Measurements from ENCODE around the gene EBF4.
"Not testable (repeated sequence)": the region's sequence is repeated elsewhere in the genome, so short reads cannot be mapped to it uniquely, and the experiment has no call there.

EBF4 gene

DNA sequence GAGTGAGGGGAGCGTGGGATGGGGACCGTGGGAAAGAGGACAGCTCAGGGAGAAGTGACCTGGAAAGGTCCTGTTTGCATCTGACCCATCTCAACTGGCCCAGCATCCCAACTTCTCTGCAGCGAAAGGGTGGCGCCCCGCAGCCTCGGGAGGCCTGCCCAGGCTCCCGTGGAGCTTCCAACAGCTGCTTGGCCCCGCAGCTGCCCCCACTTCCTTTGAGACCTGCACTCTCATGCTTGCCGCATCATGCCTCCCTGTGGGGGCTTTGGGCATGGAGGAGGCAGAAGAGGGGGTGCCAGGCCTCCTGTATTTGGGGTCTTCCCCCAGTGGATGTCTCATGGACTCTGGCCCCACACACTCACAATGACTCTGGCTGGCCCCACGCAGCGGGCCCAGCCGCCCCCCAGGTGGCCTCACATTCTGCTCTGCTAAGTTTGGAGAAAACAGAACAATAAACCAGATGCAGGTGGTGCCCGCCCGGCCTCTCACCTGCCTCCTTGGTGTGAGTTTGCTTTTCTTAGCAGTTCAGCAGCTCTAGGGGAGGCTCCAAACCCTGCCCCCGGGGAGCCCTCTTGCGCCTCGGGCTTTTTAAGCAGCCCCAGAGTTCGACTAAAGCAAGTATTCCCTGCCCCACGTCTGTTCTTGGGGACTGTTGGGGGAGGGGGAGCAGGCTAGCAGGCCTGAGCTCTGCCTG, 67.2 kb downstream of the EBF4 start:
- no peak for DNase-seq

DNA sequence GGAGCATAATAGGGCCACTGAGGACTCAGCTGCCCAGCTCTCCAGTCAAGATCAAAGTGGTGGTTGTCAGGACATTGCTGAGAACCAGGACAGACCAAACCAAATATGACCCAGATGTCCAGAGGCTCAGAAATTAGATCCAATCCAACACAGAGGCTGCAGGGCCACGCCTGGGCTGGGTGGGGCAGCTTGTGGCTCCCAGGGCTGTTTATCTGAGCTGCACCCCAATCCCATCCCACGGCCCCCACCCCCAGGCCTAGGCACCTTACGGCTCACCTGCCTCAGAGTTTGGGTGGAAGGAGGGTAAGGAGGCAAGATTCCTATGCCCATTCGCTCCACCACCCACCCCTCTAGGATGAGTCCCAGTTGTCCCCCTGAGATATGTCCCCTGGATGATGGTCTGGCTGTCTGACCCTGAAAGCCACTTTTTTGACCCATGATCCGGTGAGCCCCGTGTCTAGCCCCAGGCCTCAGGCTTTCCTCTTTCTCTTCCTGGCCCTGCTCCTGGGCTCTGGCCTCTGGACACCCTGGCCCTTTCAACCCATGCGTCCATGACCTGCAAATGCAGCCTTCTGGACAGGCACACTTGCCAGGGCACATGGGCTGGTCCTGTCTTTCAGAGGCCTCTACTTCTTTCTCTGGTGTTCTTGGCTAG, 67.8 kb downstream of the EBF4 start:
- no peak for DNase-seq

DNA sequence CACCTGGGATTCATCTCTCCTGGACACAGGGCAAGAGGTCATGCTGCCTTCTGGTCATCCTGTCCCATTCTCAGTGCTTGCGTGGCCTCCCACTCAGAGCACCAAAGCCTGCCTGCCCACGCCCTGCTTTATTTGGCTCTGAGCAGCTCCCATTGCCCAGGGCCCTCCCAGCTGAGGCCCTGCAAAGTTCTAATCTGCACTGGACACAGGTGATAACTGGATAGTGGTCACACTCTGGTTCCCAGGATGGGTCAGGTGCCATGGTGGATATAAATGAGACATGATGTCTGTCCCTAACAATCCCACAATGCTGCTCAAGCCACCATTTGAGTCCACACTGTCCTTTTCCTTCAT, 68.3 kb downstream of the EBF4 start:
- no peak for DNase-seq

DNA sequence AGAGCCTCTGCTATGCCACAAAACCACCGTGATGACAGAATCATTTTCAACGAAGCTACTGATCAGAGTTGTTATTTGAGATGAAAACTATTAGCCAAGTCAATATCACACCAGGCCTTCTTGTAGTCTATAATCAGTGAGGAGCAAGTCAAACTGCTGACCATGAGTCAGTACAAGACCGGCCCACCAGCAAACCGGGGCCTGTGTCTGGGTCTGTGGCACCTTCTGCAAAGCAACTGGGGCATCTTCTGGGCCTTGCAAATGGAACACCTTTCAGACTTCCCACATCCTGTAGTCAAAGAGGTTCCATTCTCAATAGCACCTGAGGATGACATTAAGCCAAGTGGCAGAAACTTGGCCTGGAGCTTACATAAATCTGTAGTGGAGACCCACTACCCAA, 69.3 kb downstream of the EBF4 start:
- no peak for DNase-seq

DNA sequence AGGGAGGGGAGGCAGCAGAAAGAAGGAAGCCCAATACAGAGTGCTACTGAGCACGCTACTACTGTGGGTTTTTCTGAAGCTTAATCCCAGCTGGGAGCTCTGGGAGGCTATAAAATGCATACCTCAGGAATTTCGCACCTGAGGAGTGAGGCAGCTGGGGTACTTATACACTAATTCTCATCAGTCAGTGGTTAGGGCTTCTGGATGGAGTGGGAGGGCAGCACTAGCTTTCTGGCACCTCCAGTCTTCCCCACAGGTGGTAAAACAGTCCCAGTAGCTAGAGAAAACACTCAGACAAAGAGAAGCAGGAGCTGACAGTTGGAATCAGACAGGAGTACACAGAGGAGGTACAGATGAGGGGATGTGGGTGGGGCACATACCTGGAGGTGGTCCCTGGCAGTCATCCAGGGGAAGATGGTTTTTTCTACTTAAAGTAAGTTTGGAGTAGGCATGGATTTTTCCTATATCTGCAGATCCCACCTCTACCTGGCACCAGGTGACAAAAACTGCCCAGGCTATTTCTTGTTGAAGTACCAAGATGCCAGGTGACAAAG, 70.1 kb downstream of the EBF4 start:
- DNase-seq, result no peak

DNA sequence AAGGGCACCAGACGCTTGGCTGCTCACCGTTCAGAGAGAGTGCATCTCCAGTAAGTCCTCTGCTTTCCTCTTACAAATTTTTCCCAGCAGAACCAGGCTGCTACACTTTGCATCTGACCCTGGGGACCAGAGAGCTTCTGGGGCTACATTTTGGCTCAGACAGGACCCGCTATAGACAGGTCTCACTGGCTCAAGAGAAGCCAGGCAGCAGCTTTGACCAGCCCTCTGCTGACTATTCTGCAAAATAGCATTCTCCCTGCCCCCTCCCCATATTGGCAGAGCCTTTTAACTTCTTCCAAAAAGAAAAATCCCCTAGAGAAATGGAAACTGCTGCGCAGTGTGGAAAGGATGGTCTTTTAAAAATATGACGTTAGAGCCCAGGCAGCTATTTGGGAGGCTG, 70.6 kb downstream of the EBF4 start:
- no peak for DNase-seq

DNA sequence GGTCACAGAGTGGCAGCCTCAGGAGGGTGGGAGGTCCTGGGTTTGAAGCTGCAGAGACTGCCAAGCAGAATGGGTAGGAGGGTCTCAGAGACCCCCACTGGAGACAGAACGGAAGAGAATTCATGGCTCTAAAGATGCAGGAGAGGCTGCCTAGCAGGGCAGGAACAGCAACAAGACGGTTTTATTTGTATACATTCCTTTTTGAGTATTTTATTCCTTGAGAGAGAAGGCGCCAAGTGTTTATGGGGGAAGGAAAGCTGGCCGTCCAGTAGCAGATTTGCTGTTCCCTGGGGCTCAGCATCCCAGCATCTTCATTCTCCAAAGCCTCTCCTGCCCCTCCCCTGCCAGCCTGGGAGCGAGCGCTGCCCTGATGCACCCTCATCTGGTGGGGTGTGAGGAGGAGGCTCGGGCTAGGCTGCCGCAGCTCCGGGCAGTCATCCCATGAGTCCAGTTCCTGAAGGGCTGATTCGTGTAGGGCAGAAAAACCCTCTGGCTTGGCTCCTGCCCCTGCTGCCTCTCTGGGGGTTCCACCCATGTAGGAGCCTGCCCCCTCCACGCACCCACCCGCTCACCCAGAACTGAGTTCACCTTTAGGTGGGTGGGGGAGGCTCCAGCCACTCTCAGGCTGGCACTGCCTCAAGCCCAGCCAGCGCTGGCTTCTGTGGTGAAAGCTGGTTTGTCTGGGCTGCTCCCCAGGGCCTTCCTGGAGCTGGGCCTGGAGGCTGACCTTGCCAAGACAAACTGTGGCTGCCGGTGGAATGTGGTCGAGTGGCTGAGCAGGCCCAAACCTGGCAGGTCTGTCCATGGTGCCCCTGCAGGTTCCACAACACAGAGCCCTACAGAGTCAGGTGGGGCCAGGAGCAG, 75.4 kb downstream of the EBF4 start:
- no peak for DNase-seq

DNA sequence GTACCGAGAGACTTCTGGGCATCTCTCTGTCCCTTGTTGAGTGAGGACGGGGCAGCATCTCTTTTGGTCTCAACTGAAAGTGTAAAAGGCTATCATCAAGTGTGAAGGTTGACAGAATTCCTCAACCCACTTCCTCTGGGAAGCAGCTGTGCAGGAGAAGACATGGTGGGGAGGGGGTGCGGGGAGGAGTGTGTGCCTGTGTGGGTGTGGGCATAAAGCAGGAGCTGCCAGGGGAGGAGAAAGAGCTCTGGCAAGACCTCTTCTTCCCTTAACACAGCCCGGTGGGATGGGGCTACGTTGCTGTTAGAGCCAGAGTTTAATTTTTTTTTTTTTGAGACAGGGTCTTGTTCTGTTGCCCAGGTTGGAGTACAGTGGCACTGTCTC, 76.0 kb downstream of the EBF4 start:
- no peak for DNase-seq

DNA sequence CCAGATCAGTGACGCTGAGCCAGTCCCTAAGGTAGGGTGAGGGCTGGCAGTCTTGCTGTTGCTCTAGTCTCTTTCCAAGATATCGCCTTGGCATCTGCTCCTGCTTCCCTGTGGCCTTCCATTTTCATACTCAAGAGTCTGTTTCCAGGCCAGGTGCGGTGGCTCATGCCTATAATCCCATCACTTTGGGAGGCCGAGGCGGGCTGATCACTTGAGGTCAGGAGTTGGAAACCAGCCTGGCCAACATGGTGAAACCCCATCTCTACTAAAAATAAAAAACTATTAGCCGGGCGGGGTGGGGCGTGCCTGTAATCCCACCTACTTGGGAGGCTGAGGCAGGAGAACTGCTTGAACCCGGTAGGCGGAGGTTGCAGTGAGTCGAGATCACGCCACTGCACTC, 77.5 kb downstream of the EBF4 start:
- DNase-seq, result not testable (repeated sequence)

DNA sequence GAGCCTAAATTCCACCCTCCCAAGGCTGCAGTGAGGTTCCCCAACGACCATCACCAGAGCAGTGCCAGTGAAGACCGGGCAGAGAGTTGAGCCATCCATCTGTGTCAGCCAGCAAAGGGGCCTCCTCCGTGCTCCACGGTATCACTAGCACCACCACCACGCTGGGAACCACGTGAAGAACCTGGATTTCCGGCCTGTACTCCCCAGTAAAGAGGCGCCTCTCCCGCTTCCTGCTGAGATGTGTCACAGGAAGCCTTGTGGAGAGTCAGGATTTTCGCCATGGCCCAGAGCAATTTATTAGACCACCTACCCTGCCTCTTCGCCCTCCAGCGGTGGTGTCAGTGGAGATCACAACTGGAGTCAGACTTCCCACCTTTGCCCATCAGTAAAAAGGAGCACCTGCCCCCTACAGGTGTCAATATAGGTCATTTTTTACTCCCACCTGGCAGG, 79.1 kb downstream of the EBF4 start:
- DNase-seq, result no peak

DNA sequence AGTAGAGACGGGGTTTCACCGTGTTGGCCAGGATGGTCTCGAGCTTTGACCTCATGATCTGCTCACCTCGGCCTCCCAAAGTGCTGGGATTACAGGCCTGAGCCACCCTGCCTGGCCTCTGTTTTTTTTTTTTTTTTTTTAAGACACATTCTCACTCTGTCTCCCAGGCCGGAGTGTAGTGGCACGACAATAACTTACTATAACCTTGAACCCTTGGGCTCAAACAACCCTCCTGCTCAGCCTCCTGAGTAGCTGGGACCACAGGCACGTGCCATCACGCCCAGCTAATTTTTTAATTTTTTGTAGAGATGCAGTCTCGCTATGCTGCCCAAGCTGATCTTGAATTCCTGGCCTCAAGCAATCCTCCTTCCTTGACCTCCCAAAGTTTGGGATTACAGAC, 81.2 kb downstream of the EBF4 start:
- no peak for DNase-seq

DNA sequence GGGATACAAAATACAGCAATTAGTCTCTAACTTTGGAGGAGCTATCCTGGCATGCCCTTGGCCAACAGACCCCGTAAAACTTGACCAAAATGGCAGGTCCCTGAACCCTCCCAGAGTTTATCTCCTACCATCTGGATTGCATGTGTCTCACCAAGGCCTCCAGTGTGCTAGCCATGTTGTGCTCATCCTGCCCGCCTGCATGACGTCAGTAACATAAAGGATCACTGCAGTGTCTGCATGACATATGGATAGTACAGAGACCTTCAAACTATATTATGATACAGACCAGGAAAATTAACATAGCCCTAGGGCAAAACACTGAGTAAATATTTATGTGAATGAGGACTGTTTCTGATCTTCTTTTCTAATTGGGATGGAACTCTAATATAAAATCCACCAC, 82.6 kb downstream of the EBF4 start:
- no peak for DNase-seq

DNA sequence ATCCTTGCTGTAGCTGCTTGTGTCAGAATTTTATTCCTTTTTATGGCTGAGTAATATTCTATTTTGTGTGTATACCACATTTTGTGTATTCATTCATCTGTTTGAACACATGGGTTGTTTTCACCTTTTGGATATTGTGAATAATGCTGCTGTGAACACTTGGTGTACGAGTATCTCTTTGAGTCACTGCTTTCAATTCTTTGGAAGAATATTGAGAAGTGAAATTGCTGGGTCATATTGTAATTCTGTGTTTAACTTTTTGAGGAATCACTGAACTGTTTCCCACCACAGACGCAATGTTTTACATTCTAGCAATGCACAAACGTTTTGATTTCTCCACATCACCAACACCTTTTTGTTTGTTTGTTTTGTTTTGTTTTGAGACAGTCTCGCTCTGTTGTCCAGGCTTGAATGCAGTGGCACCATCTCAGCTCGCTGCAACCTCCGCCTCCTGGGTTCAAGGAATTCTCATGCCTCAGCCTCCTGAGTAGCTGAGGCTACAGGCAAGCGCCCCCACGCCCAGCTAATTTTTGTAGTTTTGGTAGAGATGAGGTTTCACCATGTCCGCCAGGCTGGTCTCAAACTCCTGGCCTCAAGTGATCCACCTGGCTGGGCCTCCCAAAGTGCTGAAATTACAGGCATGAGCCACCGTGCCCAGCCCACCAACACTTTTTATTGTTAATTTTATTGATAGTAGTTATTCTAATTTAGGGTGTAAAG, 86.2 kb downstream of the EBF4 start:
- DNase-seq, result no peak

DNA sequence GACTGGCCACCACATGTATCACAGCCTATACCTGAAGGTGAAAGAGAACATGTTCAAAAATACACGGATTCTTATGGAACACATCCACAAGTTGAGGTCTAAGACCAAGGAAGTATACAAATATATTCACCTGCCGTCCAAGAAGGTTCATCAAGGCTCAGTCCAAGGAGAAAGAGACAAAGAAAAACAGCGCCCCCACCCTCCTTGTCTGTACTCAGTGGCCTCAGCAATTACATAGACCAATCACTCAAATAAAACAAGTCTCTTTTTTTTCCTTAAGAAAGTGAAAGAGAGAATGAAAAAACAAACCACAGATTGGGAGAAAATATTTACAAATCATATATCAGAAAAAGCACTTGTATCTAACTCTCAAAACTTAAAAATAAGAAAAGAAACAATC, 88.4 kb downstream of the EBF4 start:
- DNase-seq, result no peak

DNA sequence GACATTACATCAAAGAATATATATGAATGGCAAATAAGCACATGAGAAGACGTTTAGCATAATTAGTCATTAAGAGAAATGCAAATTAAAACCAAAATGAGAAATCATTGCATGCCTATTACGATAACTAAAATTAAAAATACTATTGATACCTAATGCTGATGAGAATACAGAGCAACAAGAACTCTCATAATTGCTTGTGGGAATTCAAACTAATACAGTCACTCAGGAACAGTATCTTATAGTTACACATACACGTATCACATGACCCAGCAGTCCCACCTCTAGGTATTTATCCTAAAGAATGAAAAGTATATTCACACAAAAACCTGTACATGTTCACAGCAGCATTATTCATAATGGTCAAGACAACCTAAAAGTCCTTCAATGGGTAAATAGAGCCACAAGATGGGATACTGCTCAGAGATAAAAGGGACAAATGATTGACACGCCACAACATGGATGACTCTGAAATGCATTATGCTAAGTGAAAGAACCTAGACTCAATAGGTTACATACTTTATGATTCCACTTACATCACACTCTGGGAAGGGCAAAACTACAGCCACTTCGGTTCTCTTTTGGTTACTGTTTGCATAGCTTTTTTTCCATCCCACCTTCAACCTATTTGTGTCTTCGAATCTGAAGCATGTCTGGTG, 91.5 kb downstream of the EBF4 start:
- no peak for DNase-seq

DNA sequence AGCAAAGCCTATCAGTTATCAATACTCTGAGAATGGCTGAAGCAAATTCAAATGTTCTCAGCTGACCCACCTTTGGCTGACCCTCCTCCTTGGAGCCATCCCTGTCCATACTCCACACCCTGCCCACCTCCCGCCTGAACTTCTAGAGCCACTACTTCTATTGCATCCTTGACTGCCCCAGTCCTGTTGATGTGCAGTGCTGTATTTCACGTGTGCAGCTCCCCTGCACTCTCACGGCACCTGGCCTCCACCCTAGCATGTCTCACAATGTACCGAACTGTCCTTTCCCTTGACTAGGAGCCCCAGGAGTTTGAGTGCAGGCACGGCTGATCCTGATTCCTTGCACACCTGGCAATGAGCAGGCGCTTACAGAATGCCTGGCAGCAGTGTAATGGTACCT, 100.9 kb downstream of the EBF4 start:
- DNase-seq, result no peak

DNA sequence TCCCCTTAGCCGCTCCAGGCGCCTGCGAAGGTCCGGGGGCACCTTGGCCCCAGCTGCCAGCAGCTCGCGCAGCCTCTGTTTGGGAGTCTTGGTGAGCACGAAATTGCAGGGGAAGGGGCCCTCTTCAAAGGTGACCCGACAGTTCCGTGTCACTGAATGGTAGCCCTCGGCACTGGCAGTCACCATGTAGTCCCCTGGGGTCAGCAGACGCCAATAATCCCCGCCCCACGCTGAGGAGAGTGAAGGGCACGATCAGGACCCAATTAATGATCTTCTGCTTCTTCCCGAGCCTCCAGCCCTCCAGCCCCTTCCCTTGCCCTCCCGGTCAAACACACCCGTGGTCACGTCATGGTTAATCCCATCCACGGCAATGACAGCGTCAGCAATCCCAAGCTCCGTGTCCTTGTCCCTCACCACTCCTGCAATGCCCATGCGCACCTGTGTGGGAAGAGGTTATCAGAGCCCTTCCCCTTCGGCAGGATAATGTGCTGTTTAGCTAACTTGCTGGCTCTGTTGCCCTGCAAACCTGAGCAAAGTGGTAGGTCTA, 101.7 kb downstream of the EBF4 start:
- no peak for DNase-seq

DNA sequence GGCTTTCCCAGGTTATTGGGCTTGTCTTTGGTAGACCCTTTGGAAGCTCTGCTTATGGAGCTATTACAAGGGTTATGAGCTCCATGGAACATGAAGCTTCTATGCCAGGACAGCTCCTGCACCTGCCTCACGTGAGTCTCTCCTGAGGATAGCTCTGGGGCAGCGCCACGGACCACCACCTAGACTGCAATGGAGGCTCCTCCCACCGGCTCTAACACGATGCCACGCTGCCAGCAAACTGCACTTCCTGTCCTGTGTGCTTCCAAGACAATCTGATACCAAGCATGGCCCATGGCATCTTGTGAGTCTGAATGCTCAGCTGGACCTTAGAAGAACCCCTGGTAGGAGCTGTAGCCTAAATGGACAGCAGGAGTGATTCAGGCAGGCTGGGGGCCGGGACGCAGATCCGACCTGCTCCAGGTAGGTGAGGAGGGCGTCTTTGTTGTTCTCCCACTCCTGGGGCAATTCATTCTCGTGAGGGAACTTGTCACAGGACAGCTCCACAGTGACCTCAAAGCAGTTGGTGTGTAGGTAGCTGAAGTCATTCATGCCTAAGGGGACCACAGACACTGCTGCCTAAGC, 102.4 kb downstream of the EBF4 start:
- DNase-seq, result no peak

DNA sequence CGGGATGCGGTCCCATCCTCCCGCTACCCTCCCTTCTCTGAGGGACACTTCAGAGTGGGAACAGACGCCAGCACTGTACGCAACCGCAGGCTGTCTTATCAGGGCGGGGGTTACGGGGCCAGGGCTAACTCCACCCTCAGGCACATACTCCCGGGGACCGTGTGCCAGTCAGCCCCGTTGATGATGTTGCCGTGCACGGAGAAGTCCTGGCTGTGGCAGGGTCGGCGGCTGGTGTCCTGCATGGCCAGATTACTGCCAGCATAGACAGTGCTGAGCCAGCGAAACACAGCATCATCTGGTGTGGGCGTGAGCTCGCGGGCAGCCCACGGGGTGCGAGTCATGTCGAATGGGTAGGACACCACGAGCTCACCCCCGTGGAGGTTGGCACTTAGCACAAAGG, 102.9 kb downstream of the EBF4 start:
- no peak for DNase-seq

DNA sequence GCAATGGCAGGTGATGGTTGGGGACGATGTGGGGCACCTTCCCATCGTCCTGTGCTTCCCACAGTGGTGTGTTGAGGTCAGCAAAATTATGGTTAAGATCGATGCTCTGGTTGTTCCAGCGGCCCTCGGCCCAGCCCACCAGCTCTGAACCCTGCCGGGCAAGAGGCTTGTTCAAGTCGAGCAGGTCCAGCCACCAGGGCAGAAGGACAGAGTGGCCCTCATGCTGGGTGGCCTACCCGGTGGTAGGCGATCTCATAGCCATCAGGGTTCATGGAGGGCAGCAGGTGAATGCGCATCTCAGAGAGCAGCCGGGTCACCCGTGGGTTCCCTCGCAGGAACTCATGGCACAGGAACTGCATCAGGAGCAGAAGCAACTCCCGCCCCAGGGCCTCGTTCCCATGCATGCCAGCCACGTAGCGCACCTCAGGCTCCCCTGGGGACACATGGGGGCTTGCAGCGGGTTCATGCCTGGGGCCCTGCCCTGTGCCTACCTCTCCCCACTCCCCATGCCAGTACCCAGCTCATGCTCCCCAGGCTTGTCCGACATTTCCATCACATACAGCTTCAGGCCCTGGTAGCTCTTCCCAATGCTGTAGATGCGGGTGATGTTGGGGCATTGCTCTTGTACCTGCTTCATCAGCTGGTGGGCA, 103.6 kb downstream of the EBF4 start:
- no peak for DNase-seq
